Head of caudate nucleus (tissue), 42 donors: ENCODE results near the gene GUK1.

Experiments
- DNase-seq, 42 donors: peaks; one replicate each; pipeline versions ENCODE4 v3.0.0 to v3.0.0-alpha.2; 2020 to 2021; ENCODE audit warnings: mixed read lengths in 7 of 42
- intact Hi-C: fragments of 100-400 bp; cut with DNase I; formaldehyde crosslinking; loops from one replicate; pipeline ENCODE4 v1.15.0; 2022

The GUK1 gene

GRCh38 chr1:228139931-228140723, at the start of gene GUK1:
GUK1 (plus strand) TSS chr1:228140279; CDS start chr1:228140303, 24 bp downstream.
- DNase-seq: peak; percentile 96 to 100 (median 99)
- intact Hi-C loops: loop anchor here (2.0 kb wide), 1 partner anchor 25 kb away; the partner anchor contains the start of gene IBA57

- DNase-seq: peak in 19 of 42 donors; percentile 1 to 42 (median 17)
- intact Hi-C loops: no loop called here
Measured at GRCh38 chr1:228090613-228091081, 49.4 kb upstream of the GUK1 start.

GRCh38 chr1:228091084-228091483, 49.0 kb upstream of the GUK1 start:
- intact Hi-C loops: no loop called here
- DNase-seq: no peak

- intact Hi-C loops: no loop called here
- DNase-seq: peak in 1 of 42 donors; percentile 31
Measured at GRCh38 chr1:228092342-228093049, 47.6 kb upstream of the GUK1 start.

- intact Hi-C loops: no loop called here
- DNase-seq: peak in 9 of 42 donors; percentile 0 to 29 (median 2)
Measured at GRCh38 chr1:228093050-228093906, 46.8 kb upstream of the GUK1 start.

- DNase-seq: peak in 1 of 42 donors; percentile 3
- intact Hi-C loops: no loop called here
Measured at GRCh38 chr1:228094432-228095016, 45.6 kb upstream of the GUK1 start.

- peak in 2 of 42 donors; percentile 1 to 6 for DNase-seq
- intact Hi-C loops: no loop called here
Measured at GRCh38 chr1:228095161-228095560, 44.9 kb upstream of the GUK1 start.

GRCh38 chr1:228095938-228096337, 44.1 kb upstream of the GUK1 start:
- DNase-seq: peak in 7 of 42 donors; percentile 0 to 27 (median 2)
- intact Hi-C loops: no loop called here

GRCh38 chr1:228096416-228097332, 43.4 kb upstream of the GUK1 start:
- DNase-seq: peak in 10 of 42 donors; percentile 2 to 39 (median 10)

GRCh38 chr1:228097333-228098081, 42.6 kb upstream of the GUK1 start:
- intact Hi-C loops: no loop called here
- DNase-seq: peak in 10 of 42 donors; percentile 3 to 42 (median 14)

More at GRCh38 chr1:228096416-228097332, 43.4 kb upstream of the GUK1 start:
- intact Hi-C loops: no loop called here

- DNase-seq: peak in 6 of 42 donors; percentile 9 to 40 (median 12)
- intact Hi-C loops: no loop called here
Measured at GRCh38 chr1:228098323-228098931, 41.7 kb upstream of the GUK1 start.

- peak in 1 of 42 donors; percentile 38 for DNase-seq
- intact Hi-C loops: no loop called here
Measured at GRCh38 chr1:228099331-228099732, 40.7 kb upstream of the GUK1 start.

GRCh38 chr1:228100822-228101613, 39.1 kb upstream of the GUK1 start:
- intact Hi-C loops: no loop called here

GRCh38 chr1:228101614-228101993, 38.5 kb upstream of the GUK1 start:
- intact Hi-C loops: no loop called here
- peak in 2 of 42 donors; percentile 2 to 14 for DNase-seq

More at GRCh38 chr1:228100822-228101613, 39.1 kb upstream of the GUK1 start:
- peak in 4 of 42 donors; percentile 1 to 44 (median 10) for DNase-seq

- intact Hi-C loops: loop anchor here (2.0 kb wide), 1 partner anchor 17 kb away; no protein-coding TSS in a partner anchor
- peak in 9 of 42 donors; percentile 6 to 65 (median 37) for DNase-seq
Measured at GRCh38 chr1:228101994-228102790, 37.9 kb upstream of the GUK1 start.
